ENCODE data around the gene CCDC107. TPM values are rescaled to one million over a fixed set of nuclear protein-coding genes. Genes with fewer than 3 reads are reported as not detected.

Gene CCDC107
- total RNA-seq (2011; cell fraction: chromatin; rRNA removed; ENCODE audit: low replicate concordance): 5.7 and 12.2 TPM in 2 replicates
- 13.5 and 13.7 TPM in 2 replicates for total RNA-seq (2011; cell fraction: nucleolus; rRNA removed)
- 9.7 and 11.8 TPM in 2 replicates for total RNA-seq (2011; cell fraction: nucleoplasm; rRNA removed)
- total RNA-seq (2014; rRNA removed) (8.1 and 10.8 TPM in 2 replicates), total RNA-seq (2014; rRNA removed; fragmentation: Illumina TruSeq; extraction: Trizol) (3.5 and 4.2 TPM in 2 replicates), total RNA-seq (2015; rRNA removed; fragmentation: Illumina TruSeq; extraction: Trizol) (6.0 and 6.1 TPM in 2 replicates), total RNA-seq (2021) (7.0 and 9.7 TPM in 2 replicates), polyA plus RNA-seq (2011; rRNA removed) (6.6 and 7.7 TPM in 2 replicates), polyA plus RNA-seq (2014; fragmentation: Illumina TruSeq; extraction: Trizol) (4.7 and 5.1 TPM in 2 replicates), polyA plus RNA-seq (2014; fragmentation: Nextera tagmentation; extraction: Ambion mirVana) (under 1 TPM in 1 of 2 experiments, not detected in 1; 0.35 TPM), polyA plus RNA-seq (2014; rRNA removed) (9.9 and 11.3 TPM in 2 replicates), polyA minus RNA-seq (2011; rRNA and poly(A)+ RNA removed) (2.0 and 3.0 TPM in 2 replicates), Bru-seq, nascent RNA (percentile 63 among the genes with signal in this experiment), BruChase-seq, experiment 1, labeled RNA remaining after a 2-hour chase (percentile 52 among the genes with signal in this experiment), BruChase-seq, experiment 2, labeled RNA remaining after a 6-hour chase (percentile 61 among the genes with signal in this experiment)
- 7.4 and 13.4 TPM in 2 replicates for polyA plus RNA-seq (2011; cell fraction: cytosol; rRNA removed)
- 9.8 and 11.3 TPM in 2 replicates for polyA plus RNA-seq (2011; cell fraction: nucleus; rRNA removed)
- polyA plus RNA-seq (2012): 6.8 and 9.9 TPM in 2 replicates
- polyA minus RNA-seq (2011; cell fraction: cytosol; rRNA and poly(A)+ RNA removed): 2.2 and 4.6 TPM in 2 replicates
- polyA minus RNA-seq (2011; cell fraction: nucleus; rRNA and poly(A)+ RNA removed): 4.2 and 5.2 TPM in 2 replicates
- long read RNA-seq, experiment 1, transcript CCDC107-206 (5 exons, 1,242 nt): major isoform, 7 of 30 reads
- long read RNA-seq, experiment 1, partial matches to known transcripts: 1 of 30 reads
- long read RNA-seq, experiment 1, other reads (novel, unspliced or antisense): 16 of 30 reads
- long read RNA-seq, experiment 2, transcript CCDC107-206 (5 exons, 1,242 nt): major isoform, 6 of 16 reads
- long read RNA-seq, experiment 2, partial matches to known transcripts: 0 of 16 reads
- long read RNA-seq, experiment 2, other reads (novel, unspliced or antisense): 2 of 16 reads
- long read RNA-seq, experiment 3, transcript CCDC107-206 (5 exons, 1,242 nt): major isoform, 7 of 9 reads
- long read RNA-seq, experiment 3, partial matches to known transcripts: 0 of 9 reads
- long read RNA-seq, experiment 3, other reads (novel, unspliced or antisense): 1 of 9 reads

GRCh38 chr9:35658137-35658967 is at the start of gene CCDC107:
Gene CCDC107, plus strand, starts transcription at chr9:35658292. Its CDS starts 88 bp downstream, at chr9:35658380.
- in situ Hi-C loops (cut with MboI): no loop called here
- H3K27ac ChIP-seq (ENCODE audit: extremely low read depth, low read depth, low read length): peak within 1 kb of the TSS; percentile 98
- peak within 1 kb of the TSS; percentile 86 to 96 for H3K9ac ChIP-seq (ENCODE audit: insufficient read depth in 1 of 2, low read depth in 2 of 2, low read length in 2 of 2)
- peaks cover 10% of the 10 kb centered on the region for H3K79me2 ChIP-seq (ENCODE audit: control insufficient read depth, insufficient read depth, low read length)
- 0% methylated on average over 8 of the region's 67 CpGs for WGBS (ENCODE audit: insufficient coverage, low coverage, missing lambda C conversion rate)
- CTCF ChIA-PET (ENCODE audit: low intra/inter-chr PET ratio): no interaction called here
- BruUV-seq (replicated peaks): TSS peak; percentile 71
- H3K36me3 ChIP-seq (ENCODE audit: control insufficient read depth, insufficient read depth, low read length): peaks cover 34% of the 10 kb centered on the region; the same call in 2 of the 3 replicates
- POLR2A ChIA-PET: interaction anchor here (0.6 to 2.6 kb wide), 15 partner anchors 8 to 543 kb away, joined by 3 to 14 read pairs (median 4); partner anchors contain the start of genes ATOSB, CREB3 and TLN1
- DNase-seq (ENCODE audit: extremely low read depth in 1 of 4, low spot score in 3 of 4): peak; percentile 78 to 97 (median 96)
- peak; percentile 81 for ATAC-seq
- intact Hi-C loops (cut with micrococcal nuclease): loop anchor here (5.0 kb wide), 1 partner anchor 39 kb away; no protein-coding TSS in a partner anchor
- H4K20me1 ChIP-seq (replicated peaks; ENCODE audit: control insufficient read depth, insufficient read depth, low read length): no peaks in the 10 kb centered on the region
- H3K27me3 ChIP-seq (ENCODE audit: control insufficient read depth in 2 of 2, insufficient read depth in 2 of 2, low read length in 2 of 2): no peaks in the 10 kb centered on the region
- H3K9me1 ChIP-seq (ENCODE audit: control insufficient read depth, insufficient read depth, low read length): no peaks in the 10 kb centered on the region
- H3K4me1 ChIP-seq (replicated peaks in 1 of 2; ENCODE audit: control insufficient read depth in 2 of 2, insufficient read depth in 2 of 2, low read length in 2 of 2): peaks cover 14 to 27% of the 10 kb centered on the region in 2 experiments; a peak in 4 of 5 replicates
- peak within 1 kb of the TSS; percentile 89 for H3K4me3 ChIP-seq
- no peaks in the 10 kb centered on the region for H3K9me3 ChIP-seq (replicated peaks; ENCODE audit: control insufficient read depth, insufficient read depth, low read depth, low read length)
- peak within 1 kb of the TSS; percentile 99 for H2AFZ ChIP-seq (ENCODE audit: low read depth, low read length)
- peak within 1 kb of the TSS; percentile 96 for H3K4me2 ChIP-seq (ENCODE audit: insufficient read depth, low read length)
- FAIRE-seq: no peak
- TF ChIP-seq HBP1 (CRISPR knock-in tag; IDR thresholded peaks at IDR 0.05): 0 out of 2 replicates have a peak, but pooled peaks have one; percentile 46
- TF ChIP-seq THRAP3 (IDR thresholded peaks at IDR 0.05; ENCODE audit: borderline replicate concordance): no peak
- TF ChIP-seq, protein P1, sequence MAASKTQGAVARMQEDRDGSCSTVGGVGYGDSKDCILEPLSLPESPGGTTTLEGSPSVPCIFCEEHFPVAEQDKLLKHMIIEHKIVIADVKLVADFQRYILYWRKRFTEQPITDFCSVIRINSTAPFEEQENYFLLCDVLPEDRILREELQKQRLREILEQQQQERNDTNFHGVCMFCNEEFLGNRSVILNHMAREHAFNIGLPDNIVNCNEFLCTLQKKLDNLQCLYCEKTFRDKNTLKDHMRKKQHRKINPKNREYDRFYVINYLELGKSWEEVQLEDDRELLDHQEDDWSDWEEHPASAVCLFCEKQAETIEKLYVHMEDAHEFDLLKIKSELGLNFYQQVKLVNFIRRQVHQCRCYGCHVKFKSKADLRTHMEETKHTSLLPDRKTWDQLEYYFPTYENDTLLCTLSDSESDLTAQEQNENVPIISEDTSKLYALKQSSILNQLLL (CRISPR knock-in tag; IDR thresholded peaks at IDR 0.05; ENCODE audit: borderline replicate concordance): no peak
- TF ChIP-seq CREB1 (IDR thresholded peaks at IDR 0.05): no peak
- TF ChIP-seq CREB1 (CRISPR knock-in tag; IDR thresholded peaks at IDR 0.05): no peak
- TF ChIP-seq MCM5 (IDR thresholded peaks at IDR 0.05; ENCODE audit: low read depth): no peak
- TF ChIP-seq, protein P2, sequence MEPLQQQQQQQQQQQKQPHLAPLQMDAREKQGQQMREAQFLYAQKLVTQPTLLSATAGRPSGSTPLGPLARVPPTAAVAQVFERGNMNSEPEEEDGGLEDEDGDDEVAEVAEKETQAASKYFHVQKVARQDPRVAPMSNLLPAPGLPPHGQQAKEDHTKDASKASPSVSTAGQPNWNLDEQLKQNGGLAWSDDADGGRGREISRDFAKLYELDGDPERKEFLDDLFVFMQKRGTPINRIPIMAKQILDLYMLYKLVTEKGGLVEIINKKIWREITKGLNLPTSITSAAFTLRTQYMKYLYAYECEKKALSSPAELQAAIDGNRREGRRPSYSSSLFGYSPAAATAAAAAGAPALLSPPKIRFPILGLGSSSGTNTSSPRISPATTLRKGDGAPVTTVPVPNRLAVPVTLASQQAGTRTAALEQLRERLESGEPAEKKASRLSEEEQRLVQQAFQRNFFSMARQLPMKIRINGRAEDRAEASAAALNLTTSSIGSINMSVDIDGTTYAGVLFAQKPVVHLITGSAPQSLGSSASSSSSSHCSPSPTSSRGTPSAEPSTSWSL (CRISPR knock-in tag; IDR thresholded peaks at IDR 0.05; ENCODE audit: borderline replicate concordance): no peak
- no peak for TF ChIP-seq DACH1 (IDR thresholded peaks at IDR 0.05; ENCODE audit: partially characterized antibody)
- TF ChIP-seq EHMT2 (IDR thresholded peaks at IDR 0.05): no peak
- peak; percentile 68 for TF ChIP-seq MEIS2 (IDR thresholded peaks at IDR 0.05; ENCODE audit: partially characterized antibody)
- TF ChIP-seq BCL6 (CRISPR knock-in tag; IDR thresholded peaks at IDR 0.05): no peak

All from K562 (cell line).